HT-29 (cell line): ENCODE measurements around the gene SUSD3. TPM values are rescaled to one million over a fixed set of nuclear protein-coding genes. Genes with fewer than 3 reads are reported as not detected.
"Not testable (repeated sequence)": the region's sequence is repeated elsewhere in the genome, so short reads cannot be mapped to it uniquely, and the experiment has no call there.

ENCODE experiments used
- DNase-seq: peaks from one replicate; pipeline ENCODE4 v3.0.0-alpha.2; 2015; ENCODE audit warnings: low spot score
- total RNA-seq: library from RNA; depleted of rRNA; stranded (reverse); fragments of >200 nt; shearing (Covaris generic); gene quantifications from 2 replicates; pipeline ENCODE4 v1.2.3, GENCODE V29; 2014; rRNA removed

Gene SUSD3
- total RNA-seq, result 1.6 and 4.5 TPM in 2 replicates

DNA sequence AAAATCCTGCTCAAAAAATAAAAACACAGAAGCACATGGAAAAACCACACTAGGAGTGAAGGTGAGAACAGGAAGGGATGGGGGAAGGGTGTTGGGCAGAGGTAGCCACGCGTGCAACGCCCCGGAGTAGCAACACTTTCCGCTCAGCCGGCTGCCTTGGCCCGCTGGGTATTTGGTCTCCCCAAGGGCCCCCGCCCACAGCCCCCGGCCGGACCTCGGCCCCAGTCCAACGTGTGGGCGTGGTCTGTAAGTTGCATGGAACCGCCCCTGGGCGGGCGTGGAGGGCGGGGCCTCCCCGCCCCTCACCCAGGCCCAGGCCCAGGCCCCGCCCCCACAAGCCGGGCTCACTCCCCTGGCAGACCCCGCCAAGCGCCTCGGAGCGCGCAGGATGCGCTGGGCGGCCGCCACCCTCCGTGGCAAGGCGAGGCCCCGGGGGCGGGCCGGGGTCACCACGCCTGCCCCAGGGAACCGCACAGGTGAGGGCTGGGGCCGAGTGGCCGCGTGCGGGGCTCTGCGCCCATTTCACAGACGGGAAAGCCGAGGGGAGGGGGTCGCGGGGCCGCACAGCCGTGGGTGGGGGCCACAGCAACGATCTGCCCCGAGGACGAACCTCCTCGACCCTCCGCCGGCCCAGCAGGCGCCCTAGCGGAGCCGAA lies at the start of gene SUSD3:
SUSD3 (plus strand) TSS at position 347 of the 656 bp plus-strand sequence; CDS start at position 389, 42 bp downstream.
- DNase-seq, result peak; percentile 51

GRCh38 chr9:93009337-93010015 lies 49.0 kb upstream of the SUSD3 start:
- no peak for DNase-seq

DNA sequence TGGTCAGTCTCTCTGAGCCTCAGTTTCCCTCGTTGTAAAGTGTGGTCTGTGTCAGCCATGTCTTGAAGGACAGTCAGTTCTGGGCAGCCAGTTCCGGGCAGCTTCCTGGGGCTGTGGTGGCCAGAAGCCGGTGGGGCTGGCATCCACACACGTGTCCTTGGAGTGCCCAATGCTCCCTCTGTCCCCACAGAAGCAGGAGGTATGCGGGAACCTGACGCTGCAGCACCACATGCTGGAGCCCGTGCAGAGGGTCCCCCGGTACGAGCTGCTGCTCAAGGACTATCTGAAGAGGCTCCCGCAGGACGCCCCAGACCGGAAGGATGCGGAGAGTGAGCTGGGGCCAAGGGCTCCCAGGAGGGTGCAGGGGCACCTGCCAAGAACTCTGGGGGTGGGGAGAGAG lies 48.4 kb upstream of the SUSD3 start:
- DNase-seq, result no peak

GRCh38 chr9:93010704-93011103 lies 47.8 kb upstream of the SUSD3 start:
- no peak for DNase-seq

DNA sequence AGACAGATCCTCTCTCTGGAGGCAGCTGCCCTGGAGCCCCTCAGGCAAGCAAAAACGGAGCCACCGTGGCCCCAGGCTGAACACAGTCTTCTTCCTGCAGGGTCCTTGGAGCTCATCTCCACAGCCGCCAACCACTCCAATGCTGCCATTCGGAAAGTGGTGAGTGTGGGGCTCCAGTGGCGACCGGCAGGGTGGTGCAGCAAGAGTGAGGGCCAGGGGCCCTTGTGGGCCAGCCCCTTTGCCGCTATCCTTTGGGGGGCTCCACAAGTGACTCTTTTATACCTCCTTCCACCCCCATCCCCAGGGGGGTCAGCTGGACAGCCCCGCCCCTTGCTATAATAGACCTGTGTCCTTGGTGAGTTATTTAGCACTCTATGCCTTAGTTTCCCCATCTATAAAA lies 47.4 kb upstream of the SUSD3 start:
- DNase-seq, result no peak

DNA sequence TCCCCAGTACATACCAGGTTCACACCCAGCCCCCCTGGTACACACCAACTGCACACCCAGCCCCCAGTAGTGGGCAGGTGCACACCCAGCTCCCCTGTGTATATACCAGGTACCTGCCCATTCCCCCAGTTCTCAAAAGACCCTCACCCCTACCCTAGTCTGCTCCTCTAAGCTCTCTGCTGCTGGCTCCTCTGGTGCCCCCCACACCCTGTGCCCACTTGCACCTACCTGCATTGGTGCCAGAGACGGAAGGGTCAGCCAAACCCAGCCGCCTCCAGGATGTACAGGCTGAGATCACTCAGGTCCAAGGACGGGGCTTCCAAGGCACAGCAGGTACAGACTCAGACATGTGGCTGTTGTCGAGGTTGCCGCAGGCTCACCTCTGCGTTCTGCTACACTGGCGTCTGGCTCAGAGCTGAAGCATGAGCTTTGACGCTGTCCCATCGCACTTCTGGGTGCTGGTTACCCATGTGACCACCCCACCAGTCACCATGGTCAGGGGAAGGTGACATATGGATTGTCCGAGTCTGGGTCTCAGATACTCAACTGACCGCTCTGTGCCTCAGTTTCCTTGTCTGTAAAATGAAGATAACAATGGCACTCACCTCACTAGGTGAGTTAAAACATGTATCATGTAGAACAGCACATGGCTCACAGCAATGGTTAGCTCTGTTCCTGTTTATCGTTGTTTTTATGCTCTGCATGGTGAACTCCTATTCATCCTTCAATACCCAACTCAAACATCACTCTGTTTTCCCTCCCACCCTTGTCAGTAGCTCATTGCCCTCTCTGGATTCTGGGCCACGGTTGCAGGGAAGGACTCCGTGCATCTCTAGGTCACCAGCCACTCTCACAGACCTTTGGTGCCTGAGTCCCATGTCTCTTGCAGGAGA lies 45.3 kb upstream of the SUSD3 start:
- no peak for DNase-seq

GRCh38 chr9:93013856-93014582 lies 44.5 kb upstream of the SUSD3 start:
- no peak for DNase-seq

- not testable (repeated sequence) for DNase-seq
These were observed 43.3 kb upstream of the SUSD3 start for GRCh38 chr9:93015190-93015589.

DNA sequence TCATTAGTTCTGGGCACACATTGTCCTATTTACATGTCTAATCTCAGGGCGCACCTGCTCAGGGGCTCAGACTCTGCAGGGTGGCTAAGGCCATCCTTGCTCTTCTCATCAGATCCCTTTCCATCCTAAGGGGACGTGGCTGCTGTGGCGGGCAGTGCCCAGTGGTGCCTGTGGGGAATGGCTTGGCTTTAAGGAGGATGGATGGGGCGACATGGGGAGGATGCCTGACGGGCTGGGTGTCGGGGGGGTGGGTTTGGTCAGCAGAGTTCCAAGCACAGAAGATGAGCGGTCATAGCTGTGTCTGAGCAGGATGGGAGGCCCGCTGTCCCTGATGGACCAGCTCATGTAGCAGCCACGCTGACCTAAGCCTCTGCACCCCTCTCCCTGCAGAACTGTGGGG lies 40.9 kb upstream of the SUSD3 start:
- no peak for DNase-seq

GRCh38 chr9:93020151-93020550 lies 38.4 kb upstream of the SUSD3 start:
- DNase-seq, result no peak

- peak; percentile 51 for DNase-seq
These were observed 37.5 kb upstream of the SUSD3 start for GRCh38 chr9:93020771-93021670.

GRCh38 chr9:93022066-93022465 lies 36.4 kb upstream of the SUSD3 start:
- no peak for DNase-seq

DNA sequence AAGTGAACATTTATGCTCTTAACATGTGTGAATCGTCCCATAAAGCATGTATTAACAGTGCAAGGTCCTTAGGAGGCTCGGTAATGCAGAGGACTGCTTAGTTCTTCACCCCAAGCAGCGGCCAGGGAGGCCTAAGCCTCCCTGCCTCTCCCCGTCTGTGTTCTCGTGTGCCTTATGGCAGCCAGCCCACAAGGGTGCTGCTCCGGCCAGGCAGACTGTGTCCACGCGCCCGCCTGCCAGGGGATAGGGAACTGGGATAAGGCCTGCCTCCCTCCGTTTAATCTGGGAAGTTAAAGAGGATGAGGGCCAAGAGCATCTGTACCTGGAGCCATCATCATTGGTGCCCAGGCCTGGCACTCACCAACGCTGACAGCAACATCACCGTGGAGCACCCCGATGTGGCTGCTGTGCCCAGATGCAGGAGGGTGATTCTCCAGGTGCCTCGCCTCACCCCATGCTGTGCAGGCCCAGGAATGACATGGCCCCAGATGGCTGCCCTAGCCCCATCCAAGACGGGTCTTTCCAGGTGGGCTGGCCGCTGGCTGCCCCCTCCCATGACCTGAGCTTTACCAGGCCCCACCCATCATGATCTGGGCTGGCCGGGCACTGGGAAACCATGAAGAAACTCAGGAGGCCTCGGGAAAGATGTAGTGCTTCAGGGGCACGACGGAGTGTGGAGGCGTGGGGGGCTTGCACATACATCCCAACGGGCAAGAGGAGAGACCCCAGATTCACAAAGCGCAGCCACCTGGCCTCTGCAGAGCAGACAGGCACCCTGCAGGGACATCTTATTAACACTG lies 35.6 kb upstream of the SUSD3 start:
- DNase-seq, result no peak

DNA sequence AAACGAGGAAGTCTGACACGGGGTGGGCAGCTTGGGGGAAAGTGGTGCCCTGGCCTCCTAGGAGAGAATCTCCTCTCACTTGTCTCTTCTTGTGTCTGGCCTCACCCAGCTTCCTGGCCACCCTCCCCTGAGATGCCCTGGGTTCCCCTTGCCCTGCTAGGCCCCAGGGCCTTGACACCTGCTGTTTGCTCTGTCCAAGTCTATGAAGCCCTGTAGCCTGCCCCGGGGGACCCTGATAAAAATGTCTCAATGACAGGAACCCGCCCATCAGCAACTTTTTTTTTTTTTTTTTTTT lies 35.0 kb upstream of the SUSD3 start:
- DNase-seq, result no peak

DNA sequence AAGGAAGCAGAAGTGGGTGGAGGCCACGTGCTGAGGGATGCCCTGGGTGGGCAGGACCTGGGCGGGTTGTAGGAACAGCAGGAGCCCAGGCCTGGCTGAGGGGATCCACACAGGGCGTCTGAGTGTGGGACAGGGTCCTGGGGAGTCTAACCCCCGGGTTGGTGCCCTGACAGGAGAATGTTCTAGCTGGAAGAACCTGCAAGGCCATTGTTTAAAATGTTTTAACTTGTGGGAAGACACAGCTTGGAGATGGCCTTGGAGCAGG lies 33.9 kb upstream of the SUSD3 start:
- DNase-seq, result no peak

DNA sequence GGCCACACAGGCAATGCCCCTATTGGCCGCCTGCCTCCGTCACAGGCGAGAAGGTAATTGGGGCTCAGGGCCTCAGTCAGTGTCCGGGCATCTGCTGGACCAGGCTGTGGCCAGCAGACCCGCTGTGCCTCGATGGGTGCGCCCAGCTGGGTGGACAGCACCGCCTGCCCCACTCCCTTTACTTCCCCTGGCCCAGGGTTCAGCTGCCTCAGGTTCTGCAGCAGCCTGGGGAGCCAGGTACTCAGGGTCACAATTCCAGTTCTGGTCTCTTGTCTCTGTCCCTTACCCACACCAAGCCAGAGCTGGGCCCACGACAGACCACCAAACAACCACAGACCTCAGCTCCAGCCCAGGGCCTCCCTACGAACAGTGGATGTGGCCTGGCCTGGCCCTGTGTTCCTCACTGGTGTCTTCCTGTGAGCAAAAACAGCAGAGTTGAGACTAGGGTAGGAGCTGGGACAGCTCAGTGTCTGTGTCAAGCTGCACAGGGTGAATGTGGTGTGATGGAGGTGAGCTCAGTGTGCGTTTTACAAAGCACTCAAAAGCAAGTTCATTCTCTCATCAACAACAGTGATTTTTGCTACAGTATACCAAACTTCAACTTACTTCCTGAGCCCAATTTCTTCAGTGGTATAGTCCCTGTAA lies 33.4 kb upstream of the SUSD3 start:
- DNase-seq, result no peak

DNA sequence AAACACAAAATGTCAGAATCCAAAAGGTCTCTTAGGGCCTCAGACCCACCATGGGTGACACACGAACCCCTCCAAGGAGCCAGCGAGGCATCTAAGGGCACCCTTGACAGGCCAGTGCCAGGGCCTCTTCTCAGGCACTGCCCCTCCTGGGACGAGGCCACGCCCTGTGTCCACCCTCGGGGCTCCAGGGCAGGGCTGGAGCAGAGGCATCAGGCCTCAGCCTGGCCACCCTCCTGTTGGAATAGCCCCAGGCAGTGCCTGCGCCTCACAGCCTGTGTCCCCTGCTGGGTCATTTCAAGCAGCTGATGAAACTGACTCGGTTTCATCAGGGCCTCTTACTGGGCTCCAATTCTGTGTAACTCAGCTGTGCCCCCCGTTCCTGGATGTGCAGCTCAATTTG lies 32.8 kb upstream of the SUSD3 start:
- DNase-seq, result no peak

DNA sequence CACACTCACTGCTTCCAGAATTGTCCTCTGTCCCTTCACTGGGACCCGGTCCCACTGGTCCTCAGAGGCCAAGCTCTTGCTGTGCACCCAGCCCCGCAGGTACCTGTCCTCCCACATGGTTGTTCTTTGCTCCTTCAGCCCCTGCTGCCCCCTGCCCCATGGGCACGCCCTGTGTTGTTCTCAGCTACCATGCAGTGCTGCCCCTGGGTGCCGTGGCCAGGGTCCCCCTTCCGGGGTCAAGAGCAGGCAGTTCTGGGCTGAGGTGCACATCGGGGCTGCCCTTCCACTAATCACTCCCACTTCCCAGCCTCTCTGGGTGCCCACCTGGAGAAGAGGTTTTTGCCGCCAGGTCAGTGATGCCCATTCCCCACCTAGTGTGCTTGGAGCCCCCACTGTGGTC lies 31.9 kb upstream of the SUSD3 start:
- DNase-seq, result no peak

DNA sequence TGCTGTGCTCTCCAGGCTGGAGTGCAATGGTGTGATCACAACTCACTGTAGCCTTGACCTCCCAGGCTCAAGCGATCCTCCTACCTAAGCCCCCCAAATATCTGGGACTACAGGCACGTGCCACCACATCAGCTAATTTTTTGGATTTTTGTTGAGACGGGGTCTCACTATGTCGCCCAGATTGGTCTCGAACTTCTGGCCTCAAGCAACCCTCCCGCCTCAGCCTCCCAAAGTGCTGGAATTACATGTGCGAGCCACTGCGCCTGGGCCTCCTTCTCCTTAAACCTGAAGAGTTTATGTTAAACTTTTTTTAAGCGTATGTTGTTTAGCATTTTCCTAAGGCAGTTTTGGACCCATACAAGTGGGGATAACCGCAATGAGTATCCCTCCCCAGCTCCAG lies 30.8 kb upstream of the SUSD3 start:
- no peak for DNase-seq
